Right lobe of liver (tissue), 4 donors: ENCODE results near the gene NGFR.

ENCODE experiments used
- POLR2A ChIP-seq: fragments of 450-650 bp; IDR thresholded peaks from one replicate; pipeline ENCODE4 v1.6.1; 2017; ENCODE audit warnings: antibody characterized with exemption, mild to moderate bottlenecking
- TF ChIP-seq, protein P1 (sequence below), 4 donors: fragments of 200-600 bp in 3 of 4; fragments of 450-650 bp in 1 of 4; IDR thresholded peaks; one replicate each; pipeline versions ENCODE4 v1.5.1 to v1.8.0; 2016 to 2022; ENCODE audit warnings: antibody characterized with exemption in 4 of 4, mild to moderate bottlenecking in 2 of 4
- donor health status: DM: no; HTN: no; CAD: no.
- donor health status: DM: no; HTN: no; CAD: no.
- donor health status: DM: no; HTN: yes; CAD: no.

DNA sequence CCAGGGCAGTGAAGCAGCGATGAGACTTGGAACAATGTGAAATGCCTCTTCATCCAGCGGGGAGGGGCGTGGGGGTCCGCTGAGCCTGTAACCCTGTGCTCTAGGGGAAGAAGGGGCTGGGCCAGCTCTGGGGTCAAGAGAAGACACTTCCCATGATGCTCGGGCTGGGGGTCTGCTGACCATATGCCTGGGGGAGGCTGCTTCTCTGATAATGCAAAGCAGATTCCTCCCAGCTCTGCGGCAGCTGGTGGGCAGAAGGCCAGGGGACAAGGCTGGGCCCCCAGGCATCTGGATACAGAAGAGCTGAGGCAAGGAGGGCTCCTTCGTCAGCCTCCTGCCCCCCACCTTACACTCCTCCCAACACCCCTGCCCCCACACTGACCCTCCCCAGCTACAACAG, 24.7 kb downstream of the NGFR start:
- TF ChIP-seq, protein P1, sequence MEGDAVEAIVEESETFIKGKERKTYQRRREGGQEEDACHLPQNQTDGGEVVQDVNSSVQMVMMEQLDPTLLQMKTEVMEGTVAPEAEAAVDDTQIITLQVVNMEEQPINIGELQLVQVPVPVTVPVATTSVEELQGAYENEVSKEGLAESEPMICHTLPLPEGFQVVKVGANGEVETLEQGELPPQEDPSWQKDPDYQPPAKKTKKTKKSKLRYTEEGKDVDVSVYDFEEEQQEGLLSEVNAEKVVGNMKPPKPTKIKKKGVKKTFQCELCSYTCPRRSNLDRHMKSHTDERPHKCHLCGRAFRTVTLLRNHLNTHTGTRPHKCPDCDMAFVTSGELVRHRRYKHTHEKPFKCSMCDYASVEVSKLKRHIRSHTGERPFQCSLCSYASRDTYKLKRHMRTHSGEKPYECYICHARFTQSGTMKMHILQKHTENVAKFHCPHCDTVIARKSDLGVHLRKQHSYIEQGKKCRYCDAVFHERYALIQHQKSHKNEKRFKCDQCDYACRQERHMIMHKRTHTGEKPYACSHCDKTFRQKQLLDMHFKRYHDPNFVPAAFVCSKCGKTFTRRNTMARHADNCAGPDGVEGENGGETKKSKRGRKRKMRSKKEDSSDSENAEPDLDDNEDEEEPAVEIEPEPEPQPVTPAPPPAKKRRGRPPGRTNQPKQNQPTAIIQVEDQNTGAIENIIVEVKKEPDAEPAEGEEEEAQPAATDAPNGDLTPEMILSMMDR (IDR thresholded peaks at IDR 0.05): no peak
- TF ChIP-seq POLR2A: no peak
